ENCODE measurements around the gene ZNF500. TPM values are rescaled to one million over a fixed set of nuclear protein-coding genes. Genes with fewer than 3 reads are reported as not detected.

Gene ZNF500
- total RNA-seq, 4 donors from 2014 or later = 11.8 to 20.6 (median 17.6) TPM

GRCh38 chr16:4733747-4734062 is 33.3 kb downstream of the ZNF500 start:
- Histone ChIP-seq H3K4me1 (peaks cover 0 to 9% of the 10 kb centered on the region in 2 donors), H3K27ac (peak overlapping the region in 2 of 3 donors; percentile 28 to 61), H3K36me3 (peaks cover 0 to 7% of the 10 kb centered on the region in 2 donors), H3K9me3 (no peaks in the 10 kb centered on the region), H3K27me3 (no peaks in the 10 kb centered on the region), H3K4me3 (replicated peaks in 1 of 3) (peak overlapping the region; percentile 77 to 90 (median 86))
- DNase-seq = no peak
- TF ChIP-seq CTCF (IDR thresholded peaks at IDR 0.05) (no peak), POLR2A (IDR thresholded peaks at IDR 0.05) (no peak)
- intact Hi-C loops (cut with DNase I) = loop anchor here (5.0 to 10.0 kb wide), 2 partner anchors 36 to 221 kb away; partner anchors contain the start of gene SEC14L5
- WGBS, 2 donors = 0 to 1% methylated on average over 18 to 19 of the region's 19 CpGs

- no peak overlapping the region for H3K27ac ChIP-seq
- no peaks in the 10 kb centered on the region for H3K27me3 ChIP-seq
- peaks cover 0 to 9% of the 10 kb centered on the region in 2 donors for H3K4me1 ChIP-seq
- no peaks in the 10 kb centered on the region for H3K9me3 ChIP-seq
- intact Hi-C loops (cut with DNase I) = loop anchor here (5.0 to 10.0 kb wide), 2 partner anchors 36 to 222 kb away; partner anchors contain the start of gene SEC14L5
- peaks cover 0 to 7% of the 10 kb centered on the region in 2 donors for H3K36me3 ChIP-seq
- peak; percentile 28 to 35 for DNase-seq
- WGBS, 2 donors = 23 to 27% methylated on average over 17 of the region's 17 CpGs
- TF ChIP-seq CTCF (IDR thresholded peaks at IDR 0.05) (no peak), POLR2A (IDR thresholded peaks at IDR 0.05) (no peak)
- peak overlapping the region; percentile 77 to 90 (median 86) for H3K4me3 ChIP-seq (replicated peaks in 1 of 3)
Observed at GRCh38 chr16:4733211-4733742, 33.7 kb downstream of the ZNF500 start.

GRCh38 chr16:4729876-4730275 is 37.1 kb downstream of the ZNF500 start:
- no peak for DNase-seq
- WGBS, 2 donors = 94 to 95% methylated on average over 14 of the region's 15 CpGs
- Histone ChIP-seq H3K27ac (no peak overlapping the region), H3K9me3 (no peaks in the 10 kb centered on the region), H3K4me3 (replicated peaks in 1 of 3) (no peak overlapping the region), H3K4me1 (peaks cover 0 to 4% of the 10 kb centered on the region in 2 donors), H3K36me3 (peaks cover 11 to 13% of the 10 kb centered on the region in 2 donors), H3K27me3 (no peaks in the 10 kb centered on the region)
- intact Hi-C loops (cut with DNase I) = loop anchor here (5.0 to 10.0 kb wide), 2 partner anchors 33 to 225 kb away; partner anchors contain the start of gene SEC14L5
- TF ChIP-seq POLR2A (IDR thresholded peaks at IDR 0.05) (no peak), CTCF (IDR thresholded peaks at IDR 0.05) (no peak)

- TF ChIP-seq CTCF (IDR thresholded peaks at IDR 0.05) (no peak), POLR2A (IDR thresholded peaks at IDR 0.05) (no peak)
- H3K9me3 ChIP-seq = no peaks in the 10 kb centered on the region
- 95% methylated on average over 8 of the region's 8 CpGs for WGBS, 2 donors
- DNase-seq = no peak
- no peaks in the 10 kb centered on the region for H3K27me3 ChIP-seq
- peaks cover 12 to 17% of the 10 kb centered on the region in 2 donors for H3K36me3 ChIP-seq
- intact Hi-C loops (cut with DNase I) = no loop called here
- H3K4me3 ChIP-seq (replicated peaks in 1 of 3) = no peak overlapping the region
- H3K27ac ChIP-seq = no peak overlapping the region
- H3K4me1 ChIP-seq = peaks cover 0 to 4% of the 10 kb centered on the region in 2 donors
Observed at GRCh38 chr16:4728676-4729075, 38.3 kb downstream of the ZNF500 start.

GRCh38 chr16:4726616-4727015 is 40.3 kb downstream of the ZNF500 start:
- no peaks in the 10 kb centered on the region for H3K27me3 ChIP-seq
- DNase-seq = no peak
- peaks cover 15 to 17% of the 10 kb centered on the region in 2 donors for H3K36me3 ChIP-seq
- no peak for TF ChIP-seq CTCF (IDR thresholded peaks at IDR 0.05)
- TF ChIP-seq POLR2A (IDR thresholded peaks at IDR 0.05) = no peak
- H3K4me1 ChIP-seq = no peaks in the 10 kb centered on the region
- intact Hi-C loops (cut with DNase I) = no loop called here
- no peak overlapping the region for H3K27ac ChIP-seq
- H3K9me3 ChIP-seq = no peaks in the 10 kb centered on the region
- 91 to 96% methylated on average over 13 to 18 of the region's 18 CpGs for WGBS, 2 donors
- no peak overlapping the region for H3K4me3 ChIP-seq (replicated peaks in 1 of 3)
